Right lobe of liver (tissue), 6 donors: Measurements from ENCODE around the gene HERC3. TPM values are rescaled to one million over a fixed set of nuclear protein-coding genes. Genes with fewer than 3 reads are reported as not detected.
A peak's percentile ranks its signal among the peaks of the same experiment; 100 is the strongest.

Source experiments
- ATAC-seq, 4 donors: fragments of 200-7000 bp; cut with Tn5 transposase; one replicate each; pipeline ENCODE4 v1.9.1; 2020; ENCODE audit warnings: mild to moderate bottlenecking in 4 of 4, moderate library complexity in 4 of 4
- DNase-seq, 3 donors: peaks; one replicate each; pipeline ENCODE4 v3.0.0-alpha.2; 2020
- H3K27ac ChIP-seq, 3 donors: fragments of 200-600 bp; one replicate each; pipeline ENCODE4 v1.8.0; 2022
- H3K27me3 ChIP-seq, 2 donors: fragments of 200-600 bp; one replicate each; pipeline ENCODE4 v1.8.0; 2022
- H3K36me3 ChIP-seq, 4 donors: fragments of 200-600 bp; sonication (generic) in 1 of 4; one replicate each; pipeline versions ENCODE4 v1.5.1 to v1.8.0; 2017 to 2022; ENCODE audit warnings: control low read depth in 1 of 4
- H3K4me1 ChIP-seq, 4 donors: fragments of 200-600 bp; sonication (generic) in 1 of 4; one replicate each; pipeline versions ENCODE4 v1.5.1 to v1.8.0; 2017 to 2022; ENCODE audit warnings: control low read depth in 1 of 4
- H3K4me3 ChIP-seq, 3 donors: fragments of 200-600 bp; one replicate each; pipeline ENCODE4 v1.8.0; 2022
- H3K9me3 ChIP-seq, 4 donors: fragments of 200-600 bp; sonication (generic) in 1 of 4; one replicate each; pipeline versions ENCODE4 v1.5.1 to v1.8.0; 2017 to 2022; ENCODE audit warnings: control low read depth in 1 of 4
- POLR2A ChIP-seq: fragments of 450-650 bp; IDR thresholded peaks from one replicate; pipeline ENCODE4 v1.6.1; 2017; ENCODE audit warnings: antibody characterized with exemption, mild to moderate bottlenecking
- WGBS: methylation state at CpG from one replicate; pipeline ENCODE4 v1.1.6; 2018; ENCODE audit warnings: low coverage, low lambda C conversion rate; ENCODE audit not compliant: insufficient coverage; ENCODE audit errors: missing lambda C conversion rate; 5-methylcytosine and 5-hydroxymethylcytosine counted together
- intact Hi-C, 2 donors: fragments of 100-400 bp; cut with DNase I; formaldehyde crosslinking; loops; one replicate each; pipeline versions ENCODE4 v1.11.2 to v1.14.1; 2022
- total RNA-seq, 6 experiments: library from RNA; depleted of rRNA in 2 of 6; stranded (reverse); fragments of >200 nt in 2 of 6; fragmentation: NEBNext Ultra II Directional in 3 of 6; extraction: Animal tissue kit (Norgen Biotek cat#: 25700) in 3 of 6; gene quantifications; one replicate each; pipeline versions ENCODE4 v1.1.0 to v1.2.4, GENCODE V29; 2016 to 2023
- TF ChIP-seq, protein P1 (sequence below), 4 donors: fragments of 200-600 bp in 3 of 4; fragments of 450-650 bp in 1 of 4; IDR thresholded peaks; one replicate each; pipeline versions ENCODE4 v1.5.1 to v1.8.0; 2016 to 2022; ENCODE audit warnings: antibody characterized with exemption in 4 of 4, mild to moderate bottlenecking in 2 of 4
- donor health status: DM: no; HTN: yes; CAD: no.
- donor health status: DM: no; HTN: no; CAD: no.
- donor health status: DM: no; HTN: no; CAD: no.
- donor health status: DM: no; HTN: yes; CAD: no.
- donor health status: DM: no; HTN: yes; CAD: no.

Gene HERC3
- total RNA-seq, 6 experiments from 2014 or later: 7.2 to 15.3 (median 10.9) TPM

DNA sequence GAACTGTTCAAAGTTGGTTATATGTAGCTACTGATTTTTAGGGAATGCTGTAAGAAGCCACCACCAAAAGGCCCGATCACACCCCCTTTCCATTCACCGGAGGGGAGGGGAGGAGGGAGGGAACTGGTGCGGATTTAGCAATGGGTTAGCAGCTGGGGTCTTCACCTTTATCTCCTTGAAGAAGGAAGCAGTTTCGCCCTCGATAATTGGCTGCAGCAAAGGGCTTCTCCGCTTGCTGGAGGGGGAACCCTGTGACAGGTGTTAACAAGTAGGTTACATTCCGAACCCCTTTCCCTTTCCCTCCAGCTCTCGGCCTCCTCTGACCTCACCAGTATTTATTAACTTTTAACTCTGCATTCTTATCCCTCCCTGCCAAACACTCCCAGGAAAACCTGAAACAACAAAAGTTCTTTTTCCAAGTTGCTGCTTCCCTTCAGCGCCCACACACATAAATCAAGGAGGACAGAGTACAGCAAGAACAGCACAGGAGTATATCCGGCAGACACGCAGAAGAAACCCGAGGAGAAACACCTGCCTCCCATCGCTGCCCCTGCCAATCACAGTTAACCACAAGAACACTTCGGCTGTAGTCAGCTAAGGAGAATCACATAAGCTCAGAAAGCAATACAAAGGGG lies 145.1 kb downstream of the HERC3 start:
- DNase-seq: peak in 1 of 3 donors; percentile 67
- intact Hi-C loops: no loop called here
- H3K9me3 ChIP-seq: no peaks in the 10 kb centered on the region
- H3K36me3 ChIP-seq: no peaks in the 10 kb centered on the region
- H3K27me3 ChIP-seq: no peaks in the 10 kb centered on the region
- peak; percentile 61 to 71 (median 67) for ATAC-seq
- peak overlapping the region; percentile 44 to 83 (median 62) for H3K27ac ChIP-seq
- H3K4me1 ChIP-seq: peaks cover 0 to 47% (median 2%) of the 10 kb centered on the region in 4 donors
- H3K4me3 ChIP-seq: peak overlapping the region; percentile 10 to 58 (median 57)
- TF ChIP-seq, protein P1, sequence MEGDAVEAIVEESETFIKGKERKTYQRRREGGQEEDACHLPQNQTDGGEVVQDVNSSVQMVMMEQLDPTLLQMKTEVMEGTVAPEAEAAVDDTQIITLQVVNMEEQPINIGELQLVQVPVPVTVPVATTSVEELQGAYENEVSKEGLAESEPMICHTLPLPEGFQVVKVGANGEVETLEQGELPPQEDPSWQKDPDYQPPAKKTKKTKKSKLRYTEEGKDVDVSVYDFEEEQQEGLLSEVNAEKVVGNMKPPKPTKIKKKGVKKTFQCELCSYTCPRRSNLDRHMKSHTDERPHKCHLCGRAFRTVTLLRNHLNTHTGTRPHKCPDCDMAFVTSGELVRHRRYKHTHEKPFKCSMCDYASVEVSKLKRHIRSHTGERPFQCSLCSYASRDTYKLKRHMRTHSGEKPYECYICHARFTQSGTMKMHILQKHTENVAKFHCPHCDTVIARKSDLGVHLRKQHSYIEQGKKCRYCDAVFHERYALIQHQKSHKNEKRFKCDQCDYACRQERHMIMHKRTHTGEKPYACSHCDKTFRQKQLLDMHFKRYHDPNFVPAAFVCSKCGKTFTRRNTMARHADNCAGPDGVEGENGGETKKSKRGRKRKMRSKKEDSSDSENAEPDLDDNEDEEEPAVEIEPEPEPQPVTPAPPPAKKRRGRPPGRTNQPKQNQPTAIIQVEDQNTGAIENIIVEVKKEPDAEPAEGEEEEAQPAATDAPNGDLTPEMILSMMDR (IDR thresholded peaks at IDR 0.05): no peak
- no peak for TF ChIP-seq POLR2A
- WGBS: 16% methylated on average over 14 of the region's 14 CpGs

DNA sequence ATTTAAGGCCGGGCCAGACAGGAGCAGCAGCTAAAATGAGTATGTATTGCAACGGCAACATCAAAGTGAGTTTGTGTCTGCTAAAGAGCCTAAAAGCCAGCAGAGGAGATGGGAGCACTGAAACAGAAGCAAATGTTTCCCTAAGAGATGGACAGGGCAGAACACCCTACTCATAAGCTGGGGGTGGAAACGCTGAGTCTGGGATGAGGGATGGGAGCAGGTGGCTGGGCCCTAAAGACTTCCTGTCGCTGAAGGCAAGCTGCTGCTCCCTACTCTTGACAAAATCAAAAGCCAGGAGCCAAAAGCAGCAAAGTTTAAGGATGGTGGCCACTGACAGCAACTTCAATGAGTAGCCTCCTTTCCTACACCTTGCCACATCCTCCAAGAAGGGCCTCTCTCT lies 145.9 kb downstream of the HERC3 start:
- peaks cover 0 to 39% (median 2%) of the 10 kb centered on the region in 4 donors for H3K4me1 ChIP-seq
- TF ChIP-seq, protein P1 (IDR thresholded peaks at IDR 0.05): no peak
- TF ChIP-seq POLR2A: no peak
- peak overlapping the region; percentile 44 to 83 (median 62) for H3K27ac ChIP-seq
- DNase-seq (no peak), ATAC-seq (no peak)
- no peaks in the 10 kb centered on the region for H3K9me3 ChIP-seq
- 54% methylated on average over 3 of the region's 4 CpGs for WGBS
- H3K27me3 ChIP-seq: no peaks in the 10 kb centered on the region
- no peaks in the 10 kb centered on the region for H3K36me3 ChIP-seq
- intact Hi-C loops: no loop called here
- H3K4me3 ChIP-seq: no peak overlapping the region

DNA sequence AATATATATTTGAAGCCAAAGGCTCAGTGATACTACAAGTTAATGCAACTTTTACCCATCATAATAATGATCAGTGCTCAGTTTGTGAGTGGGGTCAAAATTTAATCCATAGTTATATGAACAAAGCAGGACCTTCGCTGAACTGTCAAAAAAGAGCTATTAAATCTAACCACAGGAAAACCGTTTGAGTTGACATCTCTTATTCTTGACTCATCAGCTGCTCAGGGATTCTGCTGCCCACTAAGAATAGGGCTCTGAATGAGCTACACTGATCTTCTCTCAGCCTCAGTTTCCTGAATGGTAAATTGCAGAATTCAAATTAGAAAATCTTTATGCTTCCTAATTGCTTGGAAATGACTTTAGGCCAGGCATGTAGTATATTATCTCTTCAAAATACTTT lies 150.3 kb downstream of the HERC3 start:
- ATAC-seq (no peak), DNase-seq (no peak)
- Histone ChIP-seq H3K36me3 (peaks cover 0 to 3% (median 0%) of the 10 kb centered on the region in 4 donors), H3K27ac (no peak overlapping the region), H3K4me3 (no peak overlapping the region), H3K4me1 (peaks cover 0 to 46% (median 12%) of the 10 kb centered on the region in 4 donors), H3K27me3 (no peaks in the 10 kb centered on the region), H3K9me3 (no peaks in the 10 kb centered on the region)
- no peak for TF ChIP-seq POLR2A
- TF ChIP-seq, protein P1 (IDR thresholded peaks at IDR 0.05): no peak
- intact Hi-C loops: no loop called here
- 80% methylated on average over 2 of the region's 2 CpGs for WGBS

DNA sequence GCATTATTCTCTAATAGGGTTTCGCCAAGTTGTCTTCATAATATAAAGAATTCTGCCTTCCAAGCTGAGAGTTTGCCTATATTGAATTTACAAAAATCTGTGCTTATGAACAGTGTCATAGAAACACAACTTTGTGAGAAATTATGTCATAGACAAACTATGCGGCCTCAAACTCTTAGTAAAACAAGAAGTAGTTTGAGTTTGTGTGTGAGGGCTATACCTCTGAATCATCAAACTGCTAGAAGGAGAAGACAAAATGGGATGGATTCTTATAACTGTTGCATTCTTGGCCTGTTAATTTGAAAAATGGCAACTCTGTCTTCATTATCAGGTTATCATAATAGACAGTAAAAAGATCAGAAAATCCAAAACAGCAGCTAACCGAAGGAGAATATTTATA lies 151.4 kb downstream of the HERC3 start:
- TF ChIP-seq, protein P1 (IDR thresholded peaks at IDR 0.05): no peak
- TF ChIP-seq POLR2A: no peak
- Histone ChIP-seq H3K4me1 (peaks cover 0 to 35% (median 12%) of the 10 kb centered on the region in 4 donors), H3K27ac (peak overlapping the region in 1 of 3 donors; percentile 32), H3K4me3 (no peak overlapping the region), H3K36me3 (peaks cover 0 to 11% (median 1%) of the 10 kb centered on the region in 4 donors), H3K27me3 (no peaks in the 10 kb centered on the region), H3K9me3 (no peaks in the 10 kb centered on the region)
- no peak for DNase-seq
- no peak for ATAC-seq
- WGBS: 90% methylated on average over 3 of the region's 3 CpGs
- intact Hi-C loops: no loop called here
